DOHH2 (cell line): ENCODE data around the gene CACNA1D.

Experiments used
- H3F3A ChIP-seq: fragments of 200-600 bp; sonication (generic), shearing (Covaris generic); 2 replicates; pipeline ENCODE4 v1.6.0; 2016; ENCODE audit warnings: antibody characterized with exemption, mild to moderate bottlenecking; ENCODE audit not compliant: control insufficient read depth, insufficient read depth
- H3K27ac ChIP-seq: fragments of 200-600 bp; sonication (generic); 2 replicates; pipeline ENCODE4 v1.5.1; 2014; ENCODE audit warnings: low read depth, mild to moderate bottlenecking, low read length, moderate library complexity
- H3K27me3 ChIP-seq: fragments of 200-600 bp; sonication (generic); 2 replicates; pipeline ENCODE4 v1.6.1; 2014; ENCODE audit warnings: mild to moderate bottlenecking, low read length, mixed read lengths; ENCODE audit not compliant: control insufficient read depth
- H3K36me3 ChIP-seq: fragments of 200-600 bp; sonication (generic); 2 replicates; pipeline ENCODE4 v1.6.1; 2014; ENCODE audit warnings: mild to moderate bottlenecking, low read length, moderate library complexity, mixed read lengths; ENCODE audit not compliant: control insufficient read depth
- H3K4me1 ChIP-seq: fragments of 200-600 bp; sonication (generic); 2 replicates; pipeline ENCODE4 v1.6.1; 2014; ENCODE audit warnings: mild to moderate bottlenecking, low read length, mixed read lengths; ENCODE audit not compliant: control insufficient read depth
- H3K4me2 ChIP-seq: fragments of 200-600 bp; sonication (generic); 2 replicates; pipeline ENCODE4 v1.6.0; 2014; ENCODE audit warnings: mild to moderate bottlenecking, low read length, moderate library complexity
- H3K4me3 ChIP-seq: fragments of 200-600 bp; sonication (generic); 2 replicates; pipeline ENCODE4 v1.5.1; 2014; ENCODE audit warnings: mild to moderate bottlenecking, low read length, mixed read lengths
- H3K79me2 ChIP-seq: fragments of 200-600 bp; sonication (generic); 2 replicates; pipeline ENCODE4 v1.6.1; 2014; ENCODE audit warnings: mild to moderate bottlenecking, low read length, mixed read lengths; ENCODE audit not compliant: control insufficient read depth
- H3K9me2 ChIP-seq: fragments of 200-600 bp; sonication (generic); replicated peaks from 2 replicates; pipeline ENCODE4 v1.6.1; 2014; ENCODE audit warnings: mild to moderate bottlenecking, low read length, mixed read lengths; ENCODE audit not compliant: control insufficient read depth
- H3K9me3 ChIP-seq: fragments of 200-600 bp; sonication (generic); 2 replicates; pipeline ENCODE4 v1.6.1; 2014; ENCODE audit warnings: antibody characterized with exemption, low read length, mixed read lengths; ENCODE audit not compliant: control insufficient read depth, insufficient read depth
- H4K20me1 ChIP-seq: fragments of 200-600 bp; sonication (generic); 2 replicates; pipeline ENCODE4 v1.6.0; 2014; ENCODE audit warnings: low read depth, mild to moderate bottlenecking, antibody characterized with exemption, low read length, moderate library complexity; ENCODE audit not compliant: control insufficient read depth, insufficient read depth
- CTCF ChIP-seq: fragments of 200-600 bp; sonication (generic); IDR thresholded peaks from one replicate; pipeline ENCODE4 v1.5.1; 2014; ENCODE audit warnings: antibody characterized with exemption, mild to moderate bottlenecking, low read depth, low read length; ENCODE audit not compliant: poor library complexity, severe bottlenecking
- EZH2phosphoT487 ChIP-seq: fragments of 200-600 bp; sonication (generic); IDR thresholded peaks from 2 replicates; pipeline ENCODE4 v1.6.1; 2017; ENCODE audit warnings: borderline replicate concordance, mild to moderate bottlenecking, antibody characterized with exemption, low read length, moderate library complexity, mixed read lengths

The CACNA1D gene

DNA sequence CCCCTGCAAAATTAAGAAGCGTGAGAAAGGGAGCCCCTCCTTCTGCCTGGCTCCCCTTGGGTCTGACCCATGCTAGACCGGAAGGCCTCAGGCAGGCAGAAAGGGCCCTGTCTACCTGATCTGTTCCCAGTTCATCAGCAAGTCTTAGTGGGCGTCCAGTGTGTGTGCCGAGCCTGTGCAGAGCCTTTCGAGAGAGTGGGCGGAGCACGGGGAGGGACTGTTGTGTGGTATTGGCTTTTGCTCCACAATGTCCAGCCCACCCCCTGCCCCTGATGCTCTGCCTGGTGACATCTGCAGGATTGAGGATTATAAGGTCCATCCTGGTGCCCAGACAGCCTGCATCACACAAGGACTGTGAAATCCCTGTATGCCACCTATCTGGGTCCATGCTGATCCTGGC is 268.9 kb downstream of the CACNA1D start:
- Histone ChIP-seq H3K4me1 (no peaks in the 10 kb centered on the region), H3F3A (no peaks in the 10 kb centered on the region), H3K27me3 (no peaks in the 10 kb centered on the region), H3K9me3 (no peaks in the 10 kb centered on the region), H3K27ac (no peak overlapping the region), H4K20me1 (no peaks in the 10 kb centered on the region), H3K9me2 (no peaks in the 10 kb centered on the region), H3K4me3 (no peak overlapping the region), H3K4me2 (no peak overlapping the region), H3K79me2 (no peaks in the 10 kb centered on the region), H3K36me3 (no peaks in the 10 kb centered on the region)
- TF ChIP-seq CTCF, result no peak
- TF ChIP-seq EZH2phosphoT487, result no peak

DNA sequence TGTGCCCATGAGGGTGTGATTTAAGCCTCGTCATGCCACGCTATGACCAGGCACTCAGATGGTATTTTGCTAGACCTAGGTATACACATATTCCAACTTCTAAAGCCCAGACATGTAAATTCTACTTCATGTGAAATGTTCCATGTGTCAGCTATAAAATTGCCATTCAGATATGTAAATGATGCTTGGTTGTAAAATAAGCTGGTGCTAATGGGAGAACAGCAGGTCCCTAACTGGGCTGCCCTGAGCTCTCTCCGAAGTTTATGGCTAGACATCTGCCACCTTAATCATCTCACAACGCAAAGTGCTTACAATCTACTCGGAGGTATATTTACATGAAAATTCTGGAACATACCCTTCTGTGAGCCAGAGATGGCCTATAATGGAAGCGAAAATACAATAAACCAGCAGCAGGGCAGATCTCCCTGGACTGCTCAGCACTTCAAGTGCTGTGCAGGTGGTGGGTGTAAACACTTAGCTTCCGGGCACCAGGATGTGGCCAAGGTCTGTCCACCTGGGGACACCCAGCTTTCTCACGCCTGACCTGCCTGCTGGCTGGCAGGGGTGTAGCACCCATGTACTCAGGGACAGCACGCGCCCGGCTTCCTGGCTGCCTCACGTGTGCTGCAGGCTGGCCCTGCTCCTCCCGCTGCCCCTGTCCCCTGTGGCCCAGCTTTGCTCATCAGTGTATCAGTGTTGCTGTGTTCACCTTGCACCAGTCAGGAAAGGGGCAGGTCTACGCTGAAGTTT is 269.8 kb downstream of the CACNA1D start:
- Histone ChIP-seq H3K4me2 (no peak overlapping the region), H3K27ac (no peak overlapping the region), H3K79me2 (no peaks in the 10 kb centered on the region), H3K9me2 (no peaks in the 10 kb centered on the region), H3K4me3 (no peak overlapping the region), H4K20me1 (no peaks in the 10 kb centered on the region), H3K9me3 (no peaks in the 10 kb centered on the region), H3K27me3 (peaks cover 4% of the 10 kb centered on the region; the same call in 1 of the 2 replicates), H3K4me1 (0 out of 2 replicates have a peak, but pooled peaks cover 3% of the 10 kb centered on the region), H3K36me3 (no peaks in the 10 kb centered on the region), H3F3A (no peaks in the 10 kb centered on the region)
- TF ChIP-seq CTCF (no peak), EZH2phosphoT487 (no peak)

GRCh38 chr3:53765753-53766152 is 271.3 kb downstream of the CACNA1D start:
- TF ChIP-seq CTCF (no peak), EZH2phosphoT487 (no peak)
- Histone ChIP-seq H3K36me3 (no peaks in the 10 kb centered on the region), H3K4me3 (no peak overlapping the region), H3F3A (no peaks in the 10 kb centered on the region), H3K4me2 (no peak overlapping the region), H3K4me1 (0 out of 2 replicates have a peak, but pooled peaks cover 3% of the 10 kb centered on the region), H3K27me3 (peaks cover 6% of the 10 kb centered on the region; the same call in 1 of the 2 replicates), H3K9me2 (no peaks in the 10 kb centered on the region), H3K79me2 (no peaks in the 10 kb centered on the region), H3K9me3 (no peaks in the 10 kb centered on the region), H3K27ac (no peak overlapping the region), H4K20me1 (no peaks in the 10 kb centered on the region)
